Stimulated activated memory B cell treated with anti-CD40 and anti-IgM and Interleukin-4, amounts not matched to agents 10 μg/mL and 1 μg/mL and 100 μg/mL, for 72 hours (primary cell): ENCODE data around the gene PSMA5.
"Not testable (repeated sequence)": the region's sequence is repeated elsewhere in the genome, so short reads cannot be mapped to it uniquely, and the experiment has no call there.

ENCODE experiments used
- ATAC-seq: fragments of 150-1000 bp; cut with Tn5 transposase; 2 replicates; pipeline ENCODE4 v1.10.0; 2021
- H3K27ac Mint-ChIP-seq: one replicate; pipeline ENCODE4 v1.8.0; 2022; ENCODE audit warnings: mild to moderate bottlenecking, mixed read lengths
- H3K27me3 Mint-ChIP-seq: one replicate; pipeline ENCODE4 v1.8.0; 2022; ENCODE audit warnings: mixed read lengths
- H3K36me3 Mint-ChIP-seq: one replicate; pipeline ENCODE4 v1.8.0; 2022; ENCODE audit warnings: mixed read lengths
- H3K4me1 Mint-ChIP-seq: one replicate; pipeline ENCODE4 v1.8.0; 2022; ENCODE audit warnings: mixed read lengths
- H3K4me3 Mint-ChIP-seq: one replicate; pipeline ENCODE4 v1.8.0; 2022; ENCODE audit warnings: mild to moderate bottlenecking, moderate library complexity, mixed read lengths
- H3K9me3 Mint-ChIP-seq: one replicate; pipeline ENCODE4 v1.8.0; 2022; ENCODE audit warnings: mixed read lengths

The PSMA5 gene

GRCh38 chr1:109426281-109427170 lies at the start of gene PSMA5:
TSS of gene PSMA5 (minus strand) at chr1:109426448. CDS start at chr1:109426330, 118 bp downstream.
- Mint-ChIP-seq H3K27me3 (no peaks in the 10 kb centered on the region), H3K36me3 (peaks cover 15% of the 10 kb centered on the region), H3K9me3 (no peaks in the 10 kb centered on the region), H3K4me3 (peak within 1 kb of the TSS; percentile 89), H3K27ac (peak within 1 kb of the TSS; percentile 91), H3K4me1 (peaks cover 34% of the 10 kb centered on the region)
- peak; percentile 99 for ATAC-seq

- no peak overlapping the region for H3K27ac Mint-ChIP-seq
- no peaks in the 10 kb centered on the region for H3K9me3 Mint-ChIP-seq
- no peaks in the 10 kb centered on the region for H3K4me1 Mint-ChIP-seq
- no peaks in the 10 kb centered on the region for H3K36me3 Mint-ChIP-seq
- ATAC-seq, result no peak
- peaks cover 85% of the 10 kb centered on the region for H3K27me3 Mint-ChIP-seq
- no peak overlapping the region for H3K4me3 Mint-ChIP-seq
Measured at GRCh38 chr1:109475261-109475660, 49.0 kb upstream of the PSMA5 start.

- no peak for ATAC-seq
- Mint-ChIP-seq H3K36me3 (no peaks in the 10 kb centered on the region), H3K9me3 (no peaks in the 10 kb centered on the region), H3K27ac (no peak overlapping the region), H3K4me1 (no peaks in the 10 kb centered on the region), H3K4me3 (no peak overlapping the region), H3K27me3 (peaks cover 84% of the 10 kb centered on the region)
Measured at GRCh38 chr1:109474697-109475096, 48.4 kb upstream of the PSMA5 start.

- not testable (repeated sequence) for H3K9me3 Mint-ChIP-seq, H3K4me3 Mint-ChIP-seq, H3K36me3 Mint-ChIP-seq, H3K4me1 Mint-ChIP-seq, H3K27ac Mint-ChIP-seq, ATAC-seq
- peaks cover 84% of the 10 kb centered on the region for H3K27me3 Mint-ChIP-seq
Measured at GRCh38 chr1:109473284-109474057, 47.2 kb upstream of the PSMA5 start.

GRCh38 chr1:109472779-109473178 lies 46.5 kb upstream of the PSMA5 start:
- peaks cover 85% of the 10 kb centered on the region for H3K27me3 Mint-ChIP-seq
- H3K4me3 Mint-ChIP-seq, result no peak overlapping the region
- H3K27ac Mint-ChIP-seq, result no peak overlapping the region
- ATAC-seq, result no peak
- H3K36me3 Mint-ChIP-seq, result no peaks in the 10 kb centered on the region
- no peaks in the 10 kb centered on the region for H3K9me3 Mint-ChIP-seq
- no peaks in the 10 kb centered on the region for H3K4me1 Mint-ChIP-seq

- Mint-ChIP-seq H3K27me3 (peaks cover 81% of the 10 kb centered on the region), H3K4me3 (no peak overlapping the region), H3K36me3 (no peaks in the 10 kb centered on the region), H3K27ac (no peak overlapping the region), H3K4me1 (peaks cover 5% of the 10 kb centered on the region), H3K9me3 (no peaks in the 10 kb centered on the region)
- no peak for ATAC-seq
Measured at GRCh38 chr1:109470245-109470644, 44.0 kb upstream of the PSMA5 start.

GRCh38 chr1:109468903-109469302 lies 42.7 kb upstream of the PSMA5 start:
- H3K27me3 Mint-ChIP-seq, result peaks cover 89% of the 10 kb centered on the region
- ATAC-seq, result no peak
- peaks cover 5% of the 10 kb centered on the region for H3K4me1 Mint-ChIP-seq
- H3K4me3 Mint-ChIP-seq, result no peak overlapping the region
- no peak overlapping the region for H3K27ac Mint-ChIP-seq
- H3K9me3 Mint-ChIP-seq, result no peaks in the 10 kb centered on the region
- H3K36me3 Mint-ChIP-seq, result no peaks in the 10 kb centered on the region

GRCh38 chr1:109468061-109468460 lies 41.8 kb upstream of the PSMA5 start:
- no peaks in the 10 kb centered on the region for H3K9me3 Mint-ChIP-seq
- H3K27me3 Mint-ChIP-seq, result peaks cover 93% of the 10 kb centered on the region
- H3K4me1 Mint-ChIP-seq, result peaks cover 5% of the 10 kb centered on the region
- no peak overlapping the region for H3K27ac Mint-ChIP-seq
- no peak overlapping the region for H3K4me3 Mint-ChIP-seq
- no peaks in the 10 kb centered on the region for H3K36me3 Mint-ChIP-seq
- no peak for ATAC-seq

- Mint-ChIP-seq H3K27ac (no peak overlapping the region), H3K4me1 (peaks cover 5% of the 10 kb centered on the region), H3K27me3 (peaks cover 93% of the 10 kb centered on the region), H3K36me3 (no peaks in the 10 kb centered on the region), H3K9me3 (no peaks in the 10 kb centered on the region), H3K4me3 (no peak overlapping the region)
- no peak for ATAC-seq
Measured at GRCh38 chr1:109467301-109467777, 41.1 kb upstream of the PSMA5 start.

- Mint-ChIP-seq H3K27me3 (peaks cover 92% of the 10 kb centered on the region), H3K4me1 (peaks cover 5% of the 10 kb centered on the region), H3K4me3 (peak within 1 kb of the TSS; percentile 38), H3K27ac (no peak within 1 kb of the TSS), H3K9me3 (no peaks in the 10 kb centered on the region), H3K36me3 (no peaks in the 10 kb centered on the region)
- no peak for ATAC-seq
Measured at GRCh38 chr1:109466452-109467300, 40.4 kb upstream of the PSMA5 start, which contains the start of gene SYPL2. TSS of gene SYPL2 (plus strand) at chr1:109466546. CDS start at chr1:109466844, 298 bp downstream.

GRCh38 chr1:109466125-109466451 lies 39.8 kb upstream of the PSMA5 start:
- ATAC-seq, result no peak
- Mint-ChIP-seq H3K4me1 (peaks cover 5% of the 10 kb centered on the region), H3K4me3 (peak overlapping the region; percentile 5), H3K9me3 (no peaks in the 10 kb centered on the region), H3K27me3 (peaks cover 86% of the 10 kb centered on the region), H3K27ac (no peak overlapping the region), H3K36me3 (no peaks in the 10 kb centered on the region)

- Mint-ChIP-seq H3K4me3 (no peak overlapping the region), H3K4me1 (no peaks in the 10 kb centered on the region), H3K27me3 (peaks cover 33% of the 10 kb centered on the region), H3K27ac (no peak overlapping the region), H3K36me3 (peaks cover 5% of the 10 kb centered on the region), H3K9me3 (peaks cover 6% of the 10 kb centered on the region)
- no peak for ATAC-seq
Measured at GRCh38 chr1:109457819-109458218, 31.6 kb upstream of the PSMA5 start.

GRCh38 chr1:109454497-109455133 lies 28.4 kb upstream of the PSMA5 start:
- Mint-ChIP-seq H3K4me3 (no peak overlapping the region), H3K9me3 (peaks cover 10% of the 10 kb centered on the region), H3K36me3 (peaks cover 5% of the 10 kb centered on the region), H3K4me1 (no peaks in the 10 kb centered on the region), H3K27me3 (peaks cover 49% of the 10 kb centered on the region), H3K27ac (no peak overlapping the region)
- ATAC-seq, result no peak

GRCh38 chr1:109447524-109447923 lies 21.3 kb upstream of the PSMA5 start:
- no peaks in the 10 kb centered on the region for H3K36me3 Mint-ChIP-seq
- H3K4me1 Mint-ChIP-seq, result no peaks in the 10 kb centered on the region
- peaks cover 44% of the 10 kb centered on the region for H3K27me3 Mint-ChIP-seq
- no peak for ATAC-seq
- H3K4me3 Mint-ChIP-seq, result no peak overlapping the region
- H3K27ac Mint-ChIP-seq, result no peak overlapping the region
- peaks cover 3% of the 10 kb centered on the region for H3K9me3 Mint-ChIP-seq
